GM23338 (cell line): ENCODE data around the gene CEP70. TPM values are rescaled to one million over a fixed set of nuclear protein-coding genes. Genes with fewer than 3 reads are reported as not detected.

ENCODE experiments used
- ATAC-seq: fragments of 200-7000 bp; cut with Tn5 transposase; 3 replicates; pipeline ENCODE4 v1.9.1; 2020
- DNase-seq: peaks from one replicate; pipeline ENCODE4 v3.0.0-alpha.2; 2015; ENCODE audit warnings: low spot score
- H2AFZ ChIP-seq: fragments of 200-600 bp; sonication (generic); 2 replicates; pipeline ENCODE4 v1.8.0; 2016; ENCODE audit warnings: antibody characterized with exemption, mild to moderate bottlenecking, moderate library complexity
- H3F3A ChIP-seq: fragments of 200-600 bp; sonication (generic); replicated peaks from 2 replicates; pipeline ENCODE4 v1.8.0; 2017; ENCODE audit warnings: antibody characterized with exemption, mixed run types, low read depth
- H3K27ac ChIP-seq: fragments of 200-600 bp; sonication (generic); 2 replicates; pipeline ENCODE4 v1.6.1; 2016; ENCODE audit warnings: low read depth
- H3K27me3 ChIP-seq: fragments of 200-600 bp; sonication (generic); 2 replicates; pipeline ENCODE4 v1.8.0; 2016; ENCODE audit warnings: mild to moderate bottlenecking, mixed run types, moderate library complexity; ENCODE audit not compliant: insufficient read depth
- H3K36me3 ChIP-seq: fragments of 200-600 bp; sonication (generic); 2 replicates; pipeline ENCODE4 v1.8.0; 2016; ENCODE audit warnings: mild to moderate bottlenecking; ENCODE audit not compliant: insufficient read depth
- H3K4me1 ChIP-seq: fragments of 200-600 bp; sonication (generic); 2 replicates; pipeline ENCODE4 v1.8.0; 2016; ENCODE audit warnings: mild to moderate bottlenecking, moderate library complexity; ENCODE audit not compliant: insufficient read depth
- H3K4me2 ChIP-seq: fragments of 200-600 bp; sonication (generic); 2 replicates; pipeline ENCODE4 v1.7.1; 2017; ENCODE audit warnings: mixed run types
- H3K4me3 ChIP-seq: fragments of 200-600 bp; sonication (generic); 2 replicates; pipeline ENCODE4 v1.6.1; 2016; ENCODE audit warnings: mixed run types
- H3K79me2 ChIP-seq: fragments of 200-600 bp; sonication (generic); replicated peaks from 2 replicates; pipeline ENCODE4 v1.8.0; 2017; ENCODE audit warnings: mild to moderate bottlenecking; ENCODE audit not compliant: insufficient read depth
- H3K9me2 ChIP-seq: fragments of 200-600 bp; sonication (generic); 2 replicates; pipeline ENCODE4 v1.8.0; 2017; ENCODE audit not compliant: insufficient read depth
- H4K20me1 ChIP-seq: fragments of 200-600 bp; sonication (generic); replicated peaks from 2 replicates; pipeline ENCODE4 v1.8.0; 2017; ENCODE audit warnings: mild to moderate bottlenecking; ENCODE audit not compliant: insufficient read depth
- H3K27ac Mint-ChIP-seq: 2 replicates; pipeline ENCODE4 v1.8.0; 2020; ENCODE audit warnings: inconsistent platforms, mild to moderate bottlenecking, moderate library complexity, mixed read lengths
- H3K27me3 Mint-ChIP-seq: 3 replicates; pipeline ENCODE4 v1.8.0; 2022; ENCODE audit warnings: low read depth, mild to moderate bottlenecking, moderate library complexity, mixed read lengths, inconsistent platforms; ENCODE audit not compliant: insufficient read depth, poor library complexity
- H3K36me3 Mint-ChIP-seq: 3 replicates; pipeline ENCODE4 v1.8.0; 2021; ENCODE audit warnings: low read depth, mild to moderate bottlenecking, inconsistent platforms, moderate library complexity, mixed read lengths
- H3K4me1 Mint-ChIP-seq: 3 replicates; pipeline ENCODE4 v1.8.0; 2020; ENCODE audit warnings: mild to moderate bottlenecking, inconsistent platforms, mixed read lengths
- H3K4me3 Mint-ChIP-seq: 3 replicates; pipeline ENCODE4 v1.8.0; 2021; ENCODE audit warnings: moderate library complexity, mild to moderate bottlenecking, inconsistent platforms, mixed read lengths
- H3K9me3 Mint-ChIP-seq: 3 replicates; pipeline ENCODE4 v1.8.0; 2020; ENCODE audit warnings: moderate library complexity, mild to moderate bottlenecking, inconsistent platforms, mixed read lengths
- CREB1 ChIP-seq: fragments of 250-450 bp; sonication (Bioruptor Pico); IDR thresholded peaks from 2 replicates; pipeline ENCODE4 v1.5.0; 2020; ENCODE audit warnings: low read depth, mild to moderate bottlenecking, moderate library complexity
- CTCF ChIP-seq, 2 experiments: fragments of 200-600 bp in 1 of 2; sonication (generic) in 1 of 2; conservative IDR thresholded peaks; 2 replicates each; pipeline versions ENCODE4 v1.5.1 to v1.6.1; 2016 to 2017; ENCODE audit warnings: antibody characterized with exemption in 2 of 2, low read depth in 2 of 2, mild to moderate bottlenecking in 2 of 2, moderate library complexity in 1 of 2
- ETS1 ChIP-seq: IDR thresholded peaks from 2 replicates; pipeline ENCODE4 v1.6.1; 2016; ENCODE audit warnings: antibody characterized with exemption
- EZH2 ChIP-seq: fragments of 200-600 bp; sonication (generic); IDR thresholded peaks from one replicate; pipeline ENCODE4 v1.8.0; 2017; ENCODE audit warnings: antibody characterized with exemption, mild to moderate bottlenecking, low read depth; ENCODE audit not compliant: unreplicated experiment
- EZH2phosphoT487 ChIP-seq: fragments of 200-600 bp; sonication (generic); IDR thresholded peaks from one replicate; pipeline ENCODE4 v1.8.1; 2018; ENCODE audit warnings: antibody characterized with exemption; ENCODE audit not compliant: unreplicated experiment
- JUNB ChIP-seq: IDR thresholded peaks from one replicate; pipeline ENCODE4 v1.6.1; 2016; ENCODE audit warnings: antibody characterized with exemption; ENCODE audit not compliant: unreplicated experiment
- NANOG ChIP-seq: IDR thresholded peaks from 2 replicates; pipeline ENCODE4 v1.6.1; 2016; ENCODE audit warnings: antibody characterized with exemption, borderline replicate concordance
- POLR2AphosphoS5 ChIP-seq: IDR thresholded peaks from 2 replicates; pipeline ENCODE4 v1.6.1; 2016; ENCODE audit warnings: antibody characterized with exemption, low read depth
- REST ChIP-seq: IDR thresholded peaks from one replicate; pipeline ENCODE4 v1.6.1; 2018; ENCODE audit warnings: antibody characterized with exemption; ENCODE audit not compliant: unreplicated experiment
- STAT1 ChIP-seq: IDR thresholded peaks from one replicate; pipeline ENCODE4 v1.6.1; 2016; ENCODE audit warnings: antibody characterized with exemption; ENCODE audit not compliant: unreplicated experiment
- ZNF114 ChIP-seq: fragments of 250-450 bp; sonication (Bioruptor Pico); IDR thresholded peaks from 2 replicates; pipeline ENCODE4 v1.5.0; 2020; ENCODE audit warnings: mild to moderate bottlenecking, moderate library complexity
- ZNF331 ChIP-seq: fragments of 250-450 bp; sonication (Bioruptor Pico); IDR thresholded peaks from 2 replicates; pipeline ENCODE4 v1.5.0; 2020; ENCODE audit warnings: low read depth, mild to moderate bottlenecking, moderate library complexity
- ZNF462 ChIP-seq: fragments of 250-450 bp; sonication (Bioruptor Pico); IDR thresholded peaks from 2 replicates; pipeline ENCODE4 v1.5.0; 2020; ENCODE audit warnings: mild to moderate bottlenecking, moderate library complexity
- polyA plus RNA-seq: library from polyadenylated mRNA; unstranded; fragments of >200 nt; fragmentation: Nextera tagmentation; extraction: Ambion mirVana; gene quantifications from 2 replicates; pipeline ENCODE4 v1.2.1, GENCODE V29; 2016
- total RNA-seq: library from RNA; depleted of rRNA; stranded (reverse); fragments of >200 nt; shearing (Covaris generic); gene quantifications from 2 replicates; pipeline ENCODE4 v1.2.3, GENCODE V29; 2014

The CEP70 gene
- total and polyA plus RNA-seq, 2 experiments from 2014 or later: 28.8 to 31.4 TPM

GRCh38 chr3:138593488-138594149, 441 bp downstream of the CEP70 start:
- Mint-ChIP-seq H3K9me3 (peaks cover 7% of the 10 kb centered on the region; the same call in 1 of the 3 replicates), H3K4me3 (peak overlapping the region; percentile 91), H3K4me1 (peaks cover 14% of the 10 kb centered on the region; the same call in 2 of the 3 replicates), H3K36me3 (no peaks in the 10 kb centered on the region; the same call in 2 of the 3 replicates), H3K27ac (peak overlapping the region; percentile 78), H3K27me3 (peaks cover 8% of the 10 kb centered on the region)
- no peak for DNase-seq
- 0 out of 2 replicates have a peak, but pooled peaks cover 4% of the 10 kb centered on the region for H3K9me2 ChIP-seq
- peak overlapping the region; percentile 82 for H3K4me2 ChIP-seq
- H3K4me3 ChIP-seq: peak overlapping the region; percentile 81
- H3K36me3 ChIP-seq: peaks cover under 1% of the 10 kb centered on the region; the same call in 1 of the 2 replicates
- H3K27ac ChIP-seq: peak overlapping the region; percentile 81
- ATAC-seq: peak; percentile 22
- H3K4me1 ChIP-seq: peaks cover 19% of the 10 kb centered on the region
- H2AFZ ChIP-seq: peak overlapping the region; percentile 94
- H3F3A ChIP-seq: no peaks in the 10 kb centered on the region
- H3K79me2 ChIP-seq: peaks cover 9% of the 10 kb centered on the region; the same call in 1 of the 2 replicates
- H4K20me1 ChIP-seq: no peaks in the 10 kb centered on the region
- TF ChIP-seq ZNF331 (no peak), CTCF (conservative IDR thresholded peaks at IDR 0.05; ENCODE audit: low read depth in 2 of 2) (no peak), POLR2AphosphoS5 (no peak), STAT1 (no peak), NANOG (no peak), EZH2phosphoT487 (no peak), REST (no peak), ZNF114 (CRISPR knock-in tag) (no peak), ETS1 (no peak), JUNB (no peak), CREB1 (CRISPR knock-in tag) (no peak), EZH2 (no peak), ZNF462 (CRISPR knock-in tag) (no peak)
- no peaks in the 10 kb centered on the region for H3K27me3 ChIP-seq
